Measurements from ENCODE around the gene SCAND1.
"Not testable (repeated sequence)": the region's sequence is repeated elsewhere in the genome, so short reads cannot be mapped to it uniquely, and the experiment has no call there.

The SCAND1 gene

GRCh38 chr20:35953387-35954199 lies 709 bp downstream of the SCAND1 start:
- Histone ChIP-seq H3K4me3 (replicated peaks; ENCODE audit: insufficient read depth, low read length) (peak overlapping the region; percentile 91), H3K27me3 (ENCODE audit: insufficient read depth, poor library complexity, severe bottlenecking) (no peaks in the 10 kb centered on the region), H3K27ac (replicated peaks) (peak overlapping the region; percentile 98)
- peak; percentile 50 to 51 for DNase-seq (ENCODE audit: low read depth in 1 of 2, low spot score in 1 of 2)
- TF ChIP-seq POLR2AphosphoS5 (IDR thresholded peaks at IDR 0.05; ENCODE audit: low read depth) (peak; percentile 3; the same call in 1 of the 2 replicates), GABPA (IDR thresholded peaks at IDR 0.05; ENCODE audit: low read depth) (peak; percentile 57; the same call in 1 of the 2 replicates), REST (IDR thresholded peaks at IDR 0.05; ENCODE audit: insufficient replicate concordance, low read depth) (no peak)

DNA sequence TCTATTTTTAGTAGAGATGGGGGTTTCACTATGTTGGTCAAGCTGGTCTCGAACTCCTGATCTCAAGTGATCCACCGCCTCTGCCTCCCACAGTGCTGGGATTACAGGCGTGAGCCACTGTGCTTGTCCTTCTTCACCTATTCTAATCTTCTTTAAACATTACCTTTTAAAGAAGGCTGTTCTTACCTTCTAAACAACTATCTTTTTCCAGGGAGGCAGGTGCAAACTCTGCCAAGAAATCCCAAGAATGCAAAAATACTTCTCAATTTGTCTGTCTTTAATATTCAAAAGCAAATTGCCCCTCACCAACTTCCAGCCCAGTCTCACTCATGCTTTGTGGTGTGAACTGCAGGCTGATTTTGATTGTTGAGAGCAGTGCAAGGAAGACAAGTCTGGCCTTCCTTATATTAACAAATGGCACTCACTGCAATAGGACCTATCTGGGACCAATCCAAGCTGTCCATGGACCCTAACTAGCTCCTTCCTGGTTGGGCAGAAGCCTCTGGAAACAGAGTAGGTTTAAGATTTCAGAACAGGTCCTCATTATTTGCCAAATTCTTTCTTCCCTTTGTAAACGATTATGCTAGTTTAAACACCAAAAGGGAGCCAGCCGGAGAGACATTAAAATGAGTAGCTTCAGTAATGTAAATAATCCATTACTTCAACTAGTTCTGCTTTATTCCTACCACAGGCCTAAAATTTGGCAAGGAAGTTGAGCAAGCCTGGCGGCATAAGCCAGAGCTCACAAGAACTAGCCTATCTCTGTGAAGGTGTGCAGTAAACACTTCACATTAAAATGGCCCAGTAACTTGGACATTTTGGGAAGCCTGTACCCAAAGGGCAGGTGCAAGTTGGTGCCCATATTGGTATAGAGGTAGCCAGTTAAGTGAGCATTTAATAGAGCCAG lies 1.6 kb downstream of the SCAND1 start:
- H3K27me3 ChIP-seq (ENCODE audit: insufficient read depth, poor library complexity, severe bottlenecking) = no peaks in the 10 kb centered on the region
- peak overlapping the region; percentile 91 for H3K4me3 ChIP-seq (replicated peaks; ENCODE audit: insufficient read depth, low read length)
- peak overlapping the region; percentile 98 for H3K27ac ChIP-seq (replicated peaks)
- TF ChIP-seq GABPA (IDR thresholded peaks at IDR 0.05; ENCODE audit: low read depth) (no peak), REST (IDR thresholded peaks at IDR 0.05; ENCODE audit: insufficient replicate concordance, low read depth) (no peak), CTCF (IDR thresholded peaks at IDR 0.05; ENCODE audit: insufficient read depth, low read length) (no peak), POLR2AphosphoS5 (IDR thresholded peaks at IDR 0.05; ENCODE audit: low read depth) (peak; percentile 10), SPI1 (IDR thresholded peaks at IDR 0.05; ENCODE audit: borderline replicate concordance, low read depth) (peak; percentile 34; the same call in 1 of the 2 replicates)
- peak; percentile 18 to 86 for DNase-seq (ENCODE audit: low read depth in 1 of 2, low spot score in 1 of 2)

- peak overlapping the region; percentile 98 for H3K27ac ChIP-seq (replicated peaks)
- DNase-seq (ENCODE audit: low read depth in 1 of 2, low spot score in 1 of 2); H3K27me3 ChIP-seq (ENCODE audit: insufficient read depth, poor library complexity, severe bottlenecking); H3K4me3 ChIP-seq (replicated peaks; ENCODE audit: insufficient read depth, low read length): not testable (repeated sequence)
Measured at GRCh38 chr20:35952080-35952479, 2.2 kb downstream of the SCAND1 start.

- H3K27ac ChIP-seq (replicated peaks) = no peak overlapping the region
- no peak for TF ChIP-seq REST (IDR thresholded peaks at IDR 0.05; ENCODE audit: insufficient replicate concordance, low read depth)
- no peak for TF ChIP-seq GABPA (IDR thresholded peaks at IDR 0.05; ENCODE audit: low read depth)
- TF ChIP-seq CTCF (IDR thresholded peaks at IDR 0.05; ENCODE audit: insufficient read depth, low read length) = no peak
- TF ChIP-seq POLR2AphosphoS5 (IDR thresholded peaks at IDR 0.05; ENCODE audit: low read depth) = no peak
- TF ChIP-seq SPI1 (IDR thresholded peaks at IDR 0.05; ENCODE audit: borderline replicate concordance, low read depth) = no peak
- DNase-seq (ENCODE audit: low read depth in 1 of 2, low spot score in 1 of 2) = no peak
- H3K27me3 ChIP-seq (ENCODE audit: insufficient read depth, poor library complexity, severe bottlenecking) = no peaks in the 10 kb centered on the region
- H3K4me3 ChIP-seq (replicated peaks; ENCODE audit: insufficient read depth, low read length) = no peak overlapping the region
Measured at GRCh38 chr20:35950093-35950492, 4.2 kb downstream of the SCAND1 start.
